DMS153 treated with DMSO at 0.1 percent for 48 hours (cell line): ENCODE measurements around the gene CTAG2.
"Not testable (repeated sequence)": the region's sequence is repeated elsewhere in the genome, so short reads cannot be mapped to it uniquely, and the experiment has no call there.

ENCODE experiments used
- DNase-seq: peaks from one replicate; lab custom pipeline; 2025; ENCODE audit not compliant: unreplicated experiment; lab: John Stamatoyannopoulos, UW

CTAG2 gene

DNA sequence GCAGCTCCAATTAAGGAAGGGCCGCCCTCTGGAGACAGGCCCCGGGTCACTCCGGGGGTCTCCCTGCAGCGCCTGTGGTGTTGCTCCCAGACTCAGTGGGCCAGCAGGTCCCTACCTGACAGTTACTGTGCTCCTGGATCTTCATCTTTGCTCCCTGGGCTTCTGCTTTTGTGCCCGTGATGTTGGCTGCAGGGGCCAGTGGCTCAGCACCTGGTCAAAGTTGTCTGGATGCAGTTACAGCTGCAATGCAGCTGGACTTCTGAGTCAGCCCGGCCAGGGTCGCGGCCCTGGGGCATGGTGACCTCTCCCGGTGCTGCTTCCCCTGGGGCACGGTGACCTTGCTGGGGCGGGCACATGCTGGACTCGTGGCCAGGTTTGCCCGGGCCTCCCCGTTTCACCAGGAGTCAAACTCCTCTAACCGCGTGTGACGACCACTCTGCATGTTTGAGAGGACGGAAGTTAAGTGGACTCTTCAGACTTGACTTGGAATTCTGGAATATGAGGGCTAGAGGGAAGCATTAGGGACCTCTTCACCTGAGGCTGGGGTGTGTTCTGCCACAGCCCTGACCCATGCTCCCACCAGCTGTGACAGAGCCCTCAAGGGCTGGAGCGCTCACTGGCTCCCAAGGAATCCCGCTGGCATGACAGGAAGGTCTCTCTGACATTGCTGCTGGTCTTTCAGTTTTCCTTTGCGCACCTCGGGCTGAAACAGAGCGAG, 3.7 kb downstream of the CTAG2 start:
- no peak for DNase-seq

GRCh38 chrX:154648931-154649330, 4.4 kb downstream of the CTAG2 start:
- DNase-seq = no peak

DNA sequence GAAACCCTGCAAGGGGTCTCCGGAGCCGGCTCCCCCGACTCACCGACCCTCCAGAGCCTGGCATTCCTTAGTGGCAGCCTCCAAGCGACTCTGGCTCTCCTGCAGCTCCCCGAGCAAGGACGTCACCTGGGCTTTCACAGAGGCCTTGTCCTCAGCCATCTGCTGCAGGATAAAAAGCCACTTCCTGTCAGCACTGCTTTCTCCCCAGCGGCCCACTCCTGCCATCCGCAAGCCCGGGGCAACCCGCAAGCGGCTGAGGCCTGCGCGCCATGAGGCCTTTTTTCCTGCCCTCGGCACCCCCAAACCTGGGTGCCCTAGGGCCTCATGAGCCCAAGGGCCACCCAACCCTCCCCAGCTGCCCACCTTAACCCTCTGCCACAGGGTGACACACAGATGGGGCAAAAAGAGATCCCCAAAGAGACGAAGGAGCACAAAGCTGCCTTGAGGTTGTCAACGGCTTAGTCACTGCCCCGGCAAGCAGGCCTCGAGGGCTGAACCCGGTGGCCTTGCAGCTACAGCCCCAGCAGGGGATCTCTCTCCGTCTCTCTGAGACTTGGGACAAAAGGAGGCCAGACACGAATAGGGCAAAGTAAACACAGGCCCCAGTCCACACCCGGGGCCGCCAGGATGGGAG, 7.5 kb downstream of the CTAG2 start:
- not testable (repeated sequence) for DNase-seq

GRCh38 chrX:154643708-154644107, 9.7 kb downstream of the CTAG2 start:
- not testable (repeated sequence) for DNase-seq

GRCh38 chrX:154641740-154642139, 11.6 kb downstream of the CTAG2 start:
- not testable (repeated sequence) for DNase-seq

GRCh38 chrX:154633661-154634060, 19.7 kb downstream of the CTAG2 start:
- not testable (repeated sequence) for DNase-seq

- not testable (repeated sequence) for DNase-seq
These were observed 22.4 kb downstream of the CTAG2 start for GRCh38 chrX:154630949-154631348.

- not testable (repeated sequence) for DNase-seq
These were observed 24.4 kb downstream of the CTAG2 start for GRCh38 chrX:154628960-154629359.

- not testable (repeated sequence) for DNase-seq
These were observed 32.5 kb downstream of the CTAG2 start for GRCh38 chrX:154620767-154621414.

DNA sequence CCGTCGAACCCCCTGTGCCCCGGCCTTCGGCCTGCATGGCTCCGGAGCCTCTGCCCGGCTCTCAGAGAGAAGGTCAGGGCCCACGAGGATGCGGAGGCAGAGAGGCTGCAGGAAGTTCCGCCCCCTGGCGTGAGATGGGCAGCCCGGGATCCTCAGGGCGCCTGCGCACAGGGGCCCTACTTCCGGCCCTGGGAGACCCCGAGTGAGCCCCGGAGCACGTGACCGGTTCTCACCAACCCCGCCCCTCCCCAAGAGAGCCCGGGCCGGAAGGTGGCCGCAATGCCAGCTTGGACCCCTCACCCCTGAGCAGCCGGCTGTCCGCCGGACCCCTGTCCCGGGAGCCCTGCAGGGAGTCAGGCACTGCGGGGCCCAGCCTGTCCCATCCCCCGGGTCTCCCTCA, 34.2 kb downstream of the CTAG2 start, which contains the start of gene CTAG1B:
Gene CTAG1B (minus strand): TSS at position 101 of the 400 bp plus-strand sequence. CDS start 64 bp downstream, at position 37.
- DNase-seq = not testable (repeated sequence)

- not testable (repeated sequence) for DNase-seq
These were observed 39.8 kb downstream of the CTAG2 start for GRCh38 chrX:154613586-154613985.

- not testable (repeated sequence) for DNase-seq
These were observed 42.2 kb downstream of the CTAG2 start for GRCh38 chrX:154611146-154611545.

DNA sequence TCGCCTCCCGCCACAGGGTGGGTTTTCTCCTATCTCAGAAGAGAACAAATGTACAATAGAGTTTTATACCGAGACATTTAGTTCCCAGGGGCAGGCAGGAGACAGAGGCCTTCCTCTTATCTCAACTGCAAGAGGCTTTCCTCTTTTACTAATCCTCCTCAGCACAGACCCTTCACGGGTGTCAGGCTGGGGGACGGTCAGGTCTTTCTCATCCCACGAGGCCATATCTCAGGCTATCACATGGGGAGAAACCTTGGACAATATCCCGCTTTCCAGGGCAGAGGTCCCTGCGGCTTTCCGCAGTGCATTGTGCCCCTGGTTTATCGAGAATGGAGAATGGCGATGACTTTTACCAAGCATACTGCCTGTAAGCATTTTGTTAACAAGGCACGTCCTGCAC, 44.6 kb downstream of the CTAG2 start:
- DNase-seq = not testable (repeated sequence)

GRCh38 chrX:154607976-154608375, 45.4 kb downstream of the CTAG2 start:
- DNase-seq = not testable (repeated sequence)

GRCh38 chrX:154607370-154607769, 46.0 kb downstream of the CTAG2 start:
- peak; percentile 19 for DNase-seq

DNA sequence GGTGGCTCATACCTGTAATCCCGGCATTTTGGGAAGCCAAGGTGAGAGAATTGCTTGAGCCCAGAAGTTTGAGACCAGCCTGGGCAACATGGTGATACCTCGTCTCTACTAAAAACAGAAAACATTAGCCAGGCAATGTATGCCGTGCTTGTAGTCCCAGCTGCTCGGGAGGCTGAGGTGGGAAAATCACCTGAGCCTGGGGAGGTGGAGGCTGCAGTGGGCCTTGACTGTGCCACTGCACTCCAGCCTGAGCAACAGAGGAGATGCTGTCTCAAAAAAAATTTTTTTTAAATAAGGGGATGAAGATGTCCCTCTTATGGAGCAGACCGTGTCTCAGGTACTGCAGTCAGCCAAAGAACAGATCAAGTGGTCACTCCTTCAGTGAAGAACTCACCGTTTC, 47.8 kb downstream of the CTAG2 start:
- DNase-seq = no peak

DNA sequence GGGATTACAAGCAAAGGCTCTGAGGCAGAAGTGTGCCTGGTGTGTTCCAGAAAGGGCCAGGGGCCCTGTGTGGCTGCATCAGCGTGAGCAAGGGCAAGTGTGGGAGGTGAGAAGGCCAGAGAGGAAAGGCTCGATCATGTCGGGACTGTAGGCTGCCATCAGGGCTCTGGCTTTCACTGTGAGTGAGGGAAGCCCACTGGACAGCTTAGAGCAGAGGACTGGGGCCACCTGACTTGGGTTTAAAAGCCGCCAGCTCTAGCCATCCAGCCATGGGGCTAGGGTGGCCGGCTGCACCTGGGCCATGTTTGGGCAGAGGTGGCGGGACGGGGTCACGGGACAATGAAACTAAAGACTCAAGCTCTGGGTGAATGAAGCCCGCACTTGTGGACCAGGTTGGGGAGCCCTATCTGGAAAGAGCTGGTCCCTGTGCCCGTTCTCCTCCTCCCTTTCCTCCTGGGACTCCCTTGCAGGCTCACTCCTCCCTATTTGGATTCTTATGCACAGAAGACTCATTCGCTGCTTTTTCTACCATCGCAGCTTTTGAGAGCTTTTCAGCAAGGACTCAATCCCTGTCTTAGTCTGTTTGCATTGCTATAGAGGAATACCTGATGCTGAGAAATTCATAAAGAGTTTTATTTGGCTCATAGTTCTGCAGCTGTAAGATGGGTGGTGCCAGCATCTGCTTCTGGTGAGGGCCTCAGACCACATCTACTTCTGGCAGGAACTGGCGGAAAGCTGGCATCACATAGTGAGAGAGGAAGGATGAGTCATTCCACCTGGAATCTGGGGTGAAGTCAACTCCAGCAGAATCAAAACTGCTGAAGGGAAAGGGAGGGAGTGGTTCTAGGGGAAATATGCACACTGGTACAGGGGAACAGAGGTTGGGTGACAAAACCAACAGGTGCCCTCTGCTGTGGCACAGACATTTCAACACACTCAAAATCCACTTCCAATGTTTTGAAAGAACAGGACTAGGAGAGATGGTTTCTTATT, 49.6 kb downstream of the CTAG2 start:
- no peak for DNase-seq

DNA sequence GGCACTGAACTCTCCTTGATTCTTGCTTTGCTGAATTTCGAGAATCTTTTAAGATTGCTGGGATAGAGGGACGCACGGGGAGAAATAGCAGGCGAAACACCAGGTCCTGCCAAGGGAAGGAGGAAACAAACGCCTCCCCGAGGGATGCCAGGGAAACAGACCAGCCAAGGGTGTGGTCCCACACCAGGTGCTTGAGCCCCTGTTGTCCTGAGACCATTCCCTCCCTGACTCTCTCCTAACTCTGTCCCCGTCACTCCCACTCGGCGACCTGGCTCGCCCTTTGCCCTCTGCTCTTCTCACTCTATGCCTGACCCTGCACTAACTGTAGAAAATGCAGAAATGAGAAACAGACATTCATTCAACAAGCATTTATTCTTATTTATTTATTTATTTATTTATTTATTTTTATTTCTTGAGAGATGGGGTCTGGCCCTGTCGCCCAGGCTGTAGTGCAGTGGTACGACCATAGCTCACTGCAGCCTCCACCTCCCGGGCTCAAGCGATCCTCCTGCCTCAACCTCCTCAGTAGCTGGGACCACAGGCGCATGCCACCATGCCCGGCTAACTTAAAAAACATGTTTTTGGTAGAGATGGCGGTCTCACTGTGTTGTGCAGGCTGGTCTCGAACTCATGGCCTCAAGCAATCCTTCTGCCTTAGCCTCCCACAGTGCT, 50.5 kb downstream of the CTAG2 start:
- DNase-seq = no peak

GRCh38 chrX:154602226-154602625, 51.2 kb downstream of the CTAG2 start:
- DNase-seq = no peak
